GM19468 (cell line): ENCODE results near the gene ADM.

Experiments
- ATAC-seq: cut with Tn5 transposase; IDR thresholded peaks from one replicate; pipeline ENCODE4 v1.9.1; 2021; ENCODE audit warnings: mild to moderate bottlenecking, moderate library complexity, moderate number of reproducible peaks; ENCODE audit not compliant: unreplicated experiment; ENCODE audit errors: extremely low read depth

ADM gene

GRCh38 chr11:10356161-10356560, 51.3 kb downstream of the ADM start:
- ATAC-seq, result no peak
